ENCODE results near the gene NDUFB10.

GRCh38 chr16:2009164-2009711 is 49.9 kb downstream of the NDUFB10 start:
- peak in 1 of 7 experiments; percentile 2 for TF ChIP-seq CTCF (IDR thresholded peaks at IDR 0.05)
- no peak for TF ChIP-seq POLR2AphosphoS5 (IDR thresholded peaks at IDR 0.05)
- no peak for TF ChIP-seq POLR2A (IDR thresholded peaks at IDR 0.05)
- no peak for TF ChIP-seq EP300 (IDR thresholded peaks at IDR 0.05)
